ENCODE results near the gene CNNM3.

CNNM3 gene

DNA sequence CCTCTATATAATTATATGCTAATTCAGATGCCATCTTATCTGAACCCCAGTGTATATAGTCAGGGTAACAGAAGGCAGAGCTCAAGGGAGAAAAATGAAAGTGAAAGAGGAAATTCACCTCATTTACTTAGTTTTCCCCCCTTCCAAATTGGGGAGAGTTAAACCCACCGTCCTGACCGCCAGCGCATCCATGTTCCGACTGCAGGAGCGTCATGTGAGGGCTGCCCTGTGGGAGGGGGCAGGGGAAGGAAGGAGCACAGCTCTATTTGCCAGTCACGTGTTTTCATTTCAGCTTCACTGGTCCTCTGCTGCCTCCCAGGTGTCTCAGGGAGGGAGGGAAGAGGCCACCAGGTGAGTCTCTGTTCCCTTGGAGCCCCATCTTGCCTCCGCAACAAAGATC lies 42.1 kb upstream of the CNNM3 start:
- H3K18ac ChIP-seq (ENCODE audit: low read length) = no peak overlapping the region
- H2AFZ ChIP-seq (ENCODE audit: low read length) = no peak overlapping the region
- H2BK12ac ChIP-seq (ENCODE audit: low read length) = no peak overlapping the region
- no peak overlapping the region for H3K4me3 ChIP-seq (ENCODE audit: low read length in 2 of 2)
- no peaks in the 10 kb centered on the region for H3K9me3 ChIP-seq (replicated peaks in 1 of 2; ENCODE audit: control insufficient read depth in 2 of 2, insufficient read depth in 1 of 2, low read depth in 1 of 2, low read length in 2 of 2)
- no peak overlapping the region for H3K4me2 ChIP-seq (ENCODE audit: insufficient read depth, low read length, poor library complexity, severe bottlenecking)
- H3K27me3 ChIP-seq (ENCODE audit: control insufficient read depth in 3 of 3, insufficient read depth in 3 of 3, low read depth in 1 of 3, low read length in 3 of 3) = no peaks in the 10 kb centered on the region
- no peak overlapping the region for H3K14ac ChIP-seq (ENCODE audit: low read length)
- no peak overlapping the region for H2BK15ac ChIP-seq (ENCODE audit: low read length)
- DNase-seq (ENCODE audit: low spot score) = no peak
- H2BK5ac ChIP-seq (ENCODE audit: low read length) = no peak overlapping the region
- WGBS, 2 donors (ENCODE audit: extremely low coverage in 2 of 2, insufficient read length in 2 of 2, insufficient replicate concordance in 1 of 2) = no CpG with 5 or more reads among the region's 7 CpGs
- H4K8ac ChIP-seq (ENCODE audit: low read depth, low read length) = no peak overlapping the region
- peaks cover 5% of the 10 kb centered on the region for H3K79me1 ChIP-seq (ENCODE audit: low read depth, low read length)
- H4K91ac ChIP-seq (ENCODE audit: low read depth, low read length, poor library complexity) = no peak overlapping the region
- H3K4ac ChIP-seq (ENCODE audit: low read length) = no peak overlapping the region
- H3K23ac ChIP-seq (ENCODE audit: low read depth, low read length, poor library complexity) = no peak overlapping the region
- no peak overlapping the region for H3K27ac ChIP-seq (replicated peaks; ENCODE audit: low read length)
- no peak overlapping the region for H2BK120ac ChIP-seq (ENCODE audit: low read depth, low read length)
- H3K9ac ChIP-seq (ENCODE audit: low read depth, low read length, poor library complexity) = no peak overlapping the region
- no peaks in the 10 kb centered on the region for H3K36me3 ChIP-seq (replicated peaks in 1 of 2; ENCODE audit: control insufficient read depth in 2 of 2, insufficient read depth in 2 of 2, low read length in 2 of 2)
- H3K4me1 ChIP-seq (ENCODE audit: control insufficient read depth in 2 of 2, insufficient read depth in 1 of 2, low read depth in 1 of 2, low read length in 2 of 2) = peaks cover 0 to 7% of the 10 kb centered on the region in 2 donors
- H2AK5ac ChIP-seq (ENCODE audit: low read depth, low read length) = no peak overlapping the region

DNA sequence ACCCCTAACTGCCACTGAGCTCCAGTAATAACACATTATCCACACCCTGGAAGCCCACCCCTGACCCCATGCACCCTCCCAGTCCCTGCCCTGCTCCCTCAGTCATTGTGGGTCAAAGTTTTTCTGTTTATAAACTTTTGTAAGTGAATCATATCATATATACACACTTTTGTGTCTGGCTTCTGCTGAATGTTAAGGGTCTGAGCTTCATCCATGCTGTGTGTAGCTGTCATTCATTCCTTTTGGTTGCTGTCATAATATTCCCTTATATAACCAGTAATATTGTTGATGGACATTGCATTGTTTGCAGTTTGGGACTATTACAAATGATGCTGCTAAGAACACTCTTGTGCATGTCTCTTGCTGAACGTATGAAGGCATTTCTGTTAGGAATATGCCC lies 40.9 kb upstream of the CNNM3 start:
- no peak overlapping the region for H2BK120ac ChIP-seq (ENCODE audit: low read depth, low read length)
- H3K4me1 ChIP-seq (ENCODE audit: control insufficient read depth in 2 of 2, insufficient read depth in 1 of 2, low read depth in 1 of 2, low read length in 2 of 2) = peaks cover 0 to 5% of the 10 kb centered on the region in 2 donors
- H3K18ac ChIP-seq (ENCODE audit: low read length) = no peak overlapping the region
- H3K23ac ChIP-seq (ENCODE audit: low read depth, low read length, poor library complexity) = no peak overlapping the region
- peaks cover 5% of the 10 kb centered on the region for H3K79me1 ChIP-seq (ENCODE audit: low read depth, low read length)
- H3K9ac ChIP-seq (ENCODE audit: low read depth, low read length, poor library complexity) = no peak overlapping the region
- no peak overlapping the region for H4K8ac ChIP-seq (ENCODE audit: low read depth, low read length)
- H2BK15ac ChIP-seq (ENCODE audit: low read length) = no peak overlapping the region
- H3K4ac ChIP-seq (ENCODE audit: low read length) = no peak overlapping the region
- no peak overlapping the region for H2AK5ac ChIP-seq (ENCODE audit: low read depth, low read length)
- no peak overlapping the region for H3K4me3 ChIP-seq (ENCODE audit: low read length in 2 of 2)
- no peak overlapping the region for H2BK12ac ChIP-seq (ENCODE audit: low read length)
- no peaks in the 10 kb centered on the region for H3K36me3 ChIP-seq (replicated peaks in 1 of 2; ENCODE audit: control insufficient read depth in 2 of 2, insufficient read depth in 2 of 2, low read length in 2 of 2)
- no peak overlapping the region for H2BK5ac ChIP-seq (ENCODE audit: low read length)
- WGBS, 2 donors (ENCODE audit: extremely low coverage in 2 of 2, insufficient read length in 2 of 2, insufficient replicate concordance in 1 of 2) = no CpG with 5 or more reads among the region's 1 CpG
- no peak overlapping the region for H4K91ac ChIP-seq (ENCODE audit: low read depth, low read length, poor library complexity)
- DNase-seq (ENCODE audit: low spot score) = no peak
- H3K27me3 ChIP-seq (ENCODE audit: control insufficient read depth in 3 of 3, insufficient read depth in 3 of 3, low read depth in 1 of 3, low read length in 3 of 3) = no peaks in the 10 kb centered on the region
- H3K4me2 ChIP-seq (ENCODE audit: insufficient read depth, low read length, poor library complexity, severe bottlenecking) = no peak overlapping the region
- no peaks in the 10 kb centered on the region for H3K9me3 ChIP-seq (replicated peaks in 1 of 2; ENCODE audit: control insufficient read depth in 2 of 2, insufficient read depth in 1 of 2, low read depth in 1 of 2, low read length in 2 of 2)
- no peak overlapping the region for H3K27ac ChIP-seq (replicated peaks; ENCODE audit: low read length)
- no peak overlapping the region for H3K14ac ChIP-seq (ENCODE audit: low read length)
- H2AFZ ChIP-seq (ENCODE audit: low read length) = no peak overlapping the region

DNA sequence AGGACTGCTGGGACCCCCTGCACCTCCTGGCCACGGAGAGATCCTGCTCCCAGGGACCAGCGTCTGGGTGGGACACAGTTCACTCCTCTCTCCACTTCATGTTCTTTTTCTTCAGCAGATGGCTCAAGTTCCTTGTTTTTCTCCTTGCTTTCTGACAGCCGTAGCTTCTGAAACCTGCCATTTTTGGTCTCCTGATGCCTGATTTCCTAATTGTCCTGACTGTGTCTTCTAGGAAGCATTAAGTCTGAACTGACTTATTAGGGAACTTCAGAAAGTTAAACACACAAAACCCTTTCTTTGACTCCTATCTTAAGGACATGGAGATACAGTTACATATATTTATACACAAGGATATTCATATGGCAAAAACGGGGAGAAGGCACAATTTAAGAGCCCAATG lies 32.7 kb upstream of the CNNM3 start:
- H3K9ac ChIP-seq (ENCODE audit: low read depth, low read length, poor library complexity) = no peak overlapping the region
- peaks cover 1% of the 10 kb centered on the region for H3K79me1 ChIP-seq (ENCODE audit: low read depth, low read length)
- no peak overlapping the region for H2BK15ac ChIP-seq (ENCODE audit: low read length)
- H3K9me3 ChIP-seq (replicated peaks in 1 of 2; ENCODE audit: control insufficient read depth in 2 of 2, insufficient read depth in 1 of 2, low read depth in 1 of 2, low read length in 2 of 2) = no peaks in the 10 kb centered on the region
- no peak overlapping the region for H3K27ac ChIP-seq (replicated peaks; ENCODE audit: low read length)
- H3K14ac ChIP-seq (ENCODE audit: low read length) = no peak overlapping the region
- H3K36me3 ChIP-seq (replicated peaks in 1 of 2; ENCODE audit: control insufficient read depth in 2 of 2, insufficient read depth in 2 of 2, low read length in 2 of 2) = no peaks in the 10 kb centered on the region
- H3K4me2 ChIP-seq (ENCODE audit: insufficient read depth, low read length, poor library complexity, severe bottlenecking) = no peak overlapping the region
- no peaks in the 10 kb centered on the region for H3K27me3 ChIP-seq (ENCODE audit: control insufficient read depth in 3 of 3, insufficient read depth in 3 of 3, low read depth in 1 of 3, low read length in 3 of 3)
- no peak overlapping the region for H2AK5ac ChIP-seq (ENCODE audit: low read depth, low read length)
- no peak overlapping the region for H4K8ac ChIP-seq (ENCODE audit: low read depth, low read length)
- H3K4me3 ChIP-seq (ENCODE audit: low read length in 2 of 2) = no peak overlapping the region
- no peak overlapping the region for H3K18ac ChIP-seq (ENCODE audit: low read length)
- no peak overlapping the region for H3K4ac ChIP-seq (ENCODE audit: low read length)
- no peak for DNase-seq (ENCODE audit: low spot score)
- H2BK12ac ChIP-seq (ENCODE audit: low read length) = no peak overlapping the region
- no CpG with 5 or more reads among the region's 4 CpGs for whole genome bisulfite sequencing, 2 donors (ENCODE audit: extremely low coverage in 2 of 2, insufficient read length in 2 of 2, insufficient replicate concordance in 1 of 2)
- peaks cover 0 to 3% of the 10 kb centered on the region in 2 donors for H3K4me1 ChIP-seq (ENCODE audit: control insufficient read depth in 2 of 2, insufficient read depth in 1 of 2, low read depth in 1 of 2, low read length in 2 of 2)
- H2AFZ ChIP-seq (ENCODE audit: low read length) = no peak overlapping the region
- no peak overlapping the region for H3K23ac ChIP-seq (ENCODE audit: low read depth, low read length, poor library complexity)
- H2BK5ac ChIP-seq (ENCODE audit: low read length) = no peak overlapping the region
- H2BK120ac ChIP-seq (ENCODE audit: low read depth, low read length) = no peak overlapping the region
- H4K91ac ChIP-seq (ENCODE audit: low read depth, low read length, poor library complexity) = no peak overlapping the region

DNA sequence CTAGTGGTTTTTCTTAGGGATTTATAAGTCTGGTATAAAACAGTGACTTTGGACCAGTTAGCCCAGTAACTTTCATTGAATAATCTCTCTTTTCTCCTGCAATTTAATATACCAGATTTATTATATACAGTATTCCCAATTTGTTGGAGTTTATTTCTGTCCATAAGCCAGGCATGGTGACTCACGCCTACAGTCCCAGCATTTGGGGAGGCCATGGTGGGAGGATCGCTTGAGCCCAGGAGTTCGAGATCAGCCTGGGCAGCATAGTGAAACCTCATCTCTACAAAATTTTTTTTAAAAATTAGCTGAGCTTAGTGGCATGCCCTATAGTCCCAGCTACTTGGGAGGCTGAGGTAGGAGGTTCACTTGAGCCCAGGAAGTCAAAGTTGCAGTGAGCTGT lies 28.7 kb upstream of the CNNM3 start:
- Histone ChIP-seq H3K27ac (replicated peaks; ENCODE audit: low read length) (no peak overlapping the region), H3K23ac (ENCODE audit: low read depth, low read length, poor library complexity) (no peak overlapping the region), H3K9me3 (replicated peaks in 1 of 2; ENCODE audit: control insufficient read depth in 2 of 2, insufficient read depth in 1 of 2, low read depth in 1 of 2, low read length in 2 of 2) (no peaks in the 10 kb centered on the region), H2BK120ac (ENCODE audit: low read depth, low read length) (no peak overlapping the region), H4K91ac (ENCODE audit: low read depth, low read length, poor library complexity) (no peak overlapping the region), H4K8ac (ENCODE audit: low read depth, low read length) (no peak overlapping the region), H3K4ac (ENCODE audit: low read length) (no peak overlapping the region), H2BK15ac (ENCODE audit: low read length) (no peak overlapping the region), H2BK12ac (ENCODE audit: low read length) (no peak overlapping the region), H3K4me1 (ENCODE audit: control insufficient read depth in 2 of 2, insufficient read depth in 1 of 2, low read depth in 1 of 2, low read length in 2 of 2) (peaks cover 0 to 5% of the 10 kb centered on the region in 2 donors), H3K9ac (ENCODE audit: low read depth, low read length, poor library complexity) (no peak overlapping the region), H2BK5ac (ENCODE audit: low read length) (no peak overlapping the region), H3K18ac (ENCODE audit: low read length) (no peak overlapping the region), H3K36me3 (replicated peaks in 1 of 2; ENCODE audit: control insufficient read depth in 2 of 2, insufficient read depth in 2 of 2, low read length in 2 of 2) (no peaks in the 10 kb centered on the region), H3K4me3 (ENCODE audit: low read length in 2 of 2) (no peak overlapping the region), H3K4me2 (ENCODE audit: insufficient read depth, low read length, poor library complexity, severe bottlenecking) (no peak overlapping the region), H2AFZ (ENCODE audit: low read length) (no peak overlapping the region), H3K27me3 (ENCODE audit: control insufficient read depth in 3 of 3, insufficient read depth in 3 of 3, low read depth in 1 of 3, low read length in 3 of 3) (no peaks in the 10 kb centered on the region), H2AK5ac (ENCODE audit: low read depth, low read length) (no peak overlapping the region), H3K79me1 (ENCODE audit: low read depth, low read length) (peaks cover 3% of the 10 kb centered on the region), H3K14ac (ENCODE audit: low read length) (no peak overlapping the region)
- no peak for DNase-seq (ENCODE audit: low spot score)
- WGBS, 2 donors (ENCODE audit: extremely low coverage in 2 of 2, insufficient read length in 2 of 2, insufficient replicate concordance in 1 of 2) = no CpG with 5 or more reads among the region's 3 CpGs
